Parathyroid adenoma (tissue), 2 donors: ENCODE results near the gene CSTF2.

Source experiments
- H2AFZ ChIP-seq: fragments of 300-600 bp; sonication (generic); one replicate; pipeline ENCODE4 v1.7.0; 2017; ENCODE audit warnings: antibody characterized with exemption, mild to moderate bottlenecking
- H3K27ac ChIP-seq: fragments of 300-600 bp; sonication (generic); one replicate; pipeline ENCODE4 v1.7.0; 2017
- H3K27me3 ChIP-seq: fragments of 300-600 bp; sonication (generic); one replicate; pipeline ENCODE4 v1.7.0; 2017; ENCODE audit warnings: low read length; ENCODE audit not compliant: control insufficient read depth, insufficient read depth
- H3K36me3 ChIP-seq: fragments of 300-600 bp; sonication (generic); one replicate; pipeline ENCODE4 v1.7.0; 2017; ENCODE audit warnings: low read length; ENCODE audit not compliant: control insufficient read depth, insufficient read depth
- H3K4me1 ChIP-seq: fragments of 300-600 bp; sonication (generic); one replicate; pipeline ENCODE4 v1.7.0; 2017; ENCODE audit warnings: control low read depth
- H3K4me2 ChIP-seq: fragments of 300-600 bp; sonication (generic); one replicate; pipeline ENCODE4 v1.7.0; 2017; ENCODE audit warnings: low read length
- H3K4me3 ChIP-seq: fragments of 300-600 bp; sonication (generic); one replicate; pipeline ENCODE4 v1.7.0; 2017; ENCODE audit warnings: low read depth, low read length
- H3K79me2 ChIP-seq: fragments of 300-600 bp; sonication (generic); one replicate; pipeline ENCODE4 v1.7.0; 2017; ENCODE audit warnings: control low read depth
- H3K9ac ChIP-seq: fragments of 300-600 bp; sonication (generic); one replicate; pipeline ENCODE4 v1.7.0; 2017; ENCODE audit warnings: mild to moderate bottlenecking
- H3K9me3 ChIP-seq: fragments of 300-600 bp; sonication (generic); one replicate; pipeline ENCODE4 v1.7.0; 2017; ENCODE audit warnings: low read length; ENCODE audit not compliant: control insufficient read depth
- TF ChIP-seq, protein P1 (sequence below): fragments of 300-600 bp; sonication (generic); IDR thresholded peaks from one replicate; pipeline ENCODE4 v1.7.0; 2017; ENCODE audit warnings: antibody characterized with exemption, mild to moderate bottlenecking
- donor health status: primary hyperparathyroidism.

CSTF2 gene

DNA sequence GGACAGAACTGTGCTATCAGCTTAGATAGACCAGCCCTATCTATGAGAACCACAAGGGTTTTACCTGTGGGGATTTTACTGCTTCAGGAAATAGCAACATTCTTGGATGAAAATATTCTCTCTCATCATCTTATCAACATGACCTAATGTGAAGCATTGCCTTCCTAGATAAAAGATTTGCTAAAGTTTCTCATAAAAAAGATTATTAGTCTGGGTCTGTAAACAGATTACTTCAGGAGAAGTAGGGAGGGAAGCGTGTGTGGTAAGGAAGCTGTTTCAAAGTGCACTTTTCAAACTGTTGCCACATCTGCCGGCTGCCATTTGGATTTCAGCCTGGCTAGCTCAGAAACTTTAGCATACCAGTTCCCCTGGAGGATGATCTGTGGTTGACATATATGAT, 54.1 kb downstream of the CSTF2 start, which contains the start of gene NOX1:
Gene NOX1, minus strand, starts transcription at position 35 of the 400 bp plus-strand sequence. CDS start 220 bp downstream, outside the sequence.
- H3K27ac ChIP-seq, result no peak within 1 kb of the TSS
- H2AFZ ChIP-seq, result no peak within 1 kb of the TSS
- H3K4me1 ChIP-seq, result no peaks in the 10 kb centered on the region
- no peaks in the 10 kb centered on the region for H3K79me2 ChIP-seq
- TF ChIP-seq, protein P1, sequence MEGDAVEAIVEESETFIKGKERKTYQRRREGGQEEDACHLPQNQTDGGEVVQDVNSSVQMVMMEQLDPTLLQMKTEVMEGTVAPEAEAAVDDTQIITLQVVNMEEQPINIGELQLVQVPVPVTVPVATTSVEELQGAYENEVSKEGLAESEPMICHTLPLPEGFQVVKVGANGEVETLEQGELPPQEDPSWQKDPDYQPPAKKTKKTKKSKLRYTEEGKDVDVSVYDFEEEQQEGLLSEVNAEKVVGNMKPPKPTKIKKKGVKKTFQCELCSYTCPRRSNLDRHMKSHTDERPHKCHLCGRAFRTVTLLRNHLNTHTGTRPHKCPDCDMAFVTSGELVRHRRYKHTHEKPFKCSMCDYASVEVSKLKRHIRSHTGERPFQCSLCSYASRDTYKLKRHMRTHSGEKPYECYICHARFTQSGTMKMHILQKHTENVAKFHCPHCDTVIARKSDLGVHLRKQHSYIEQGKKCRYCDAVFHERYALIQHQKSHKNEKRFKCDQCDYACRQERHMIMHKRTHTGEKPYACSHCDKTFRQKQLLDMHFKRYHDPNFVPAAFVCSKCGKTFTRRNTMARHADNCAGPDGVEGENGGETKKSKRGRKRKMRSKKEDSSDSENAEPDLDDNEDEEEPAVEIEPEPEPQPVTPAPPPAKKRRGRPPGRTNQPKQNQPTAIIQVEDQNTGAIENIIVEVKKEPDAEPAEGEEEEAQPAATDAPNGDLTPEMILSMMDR, result no peak
- no peak within 1 kb of the TSS for H3K4me2 ChIP-seq
- H3K4me3 ChIP-seq, result no peak within 1 kb of the TSS
- H3K9me3 ChIP-seq, result no peaks in the 10 kb centered on the region
- H3K9ac ChIP-seq, result no peak within 1 kb of the TSS
- no peaks in the 10 kb centered on the region for H3K36me3 ChIP-seq
- H3K27me3 ChIP-seq, result no peaks in the 10 kb centered on the region

DNA sequence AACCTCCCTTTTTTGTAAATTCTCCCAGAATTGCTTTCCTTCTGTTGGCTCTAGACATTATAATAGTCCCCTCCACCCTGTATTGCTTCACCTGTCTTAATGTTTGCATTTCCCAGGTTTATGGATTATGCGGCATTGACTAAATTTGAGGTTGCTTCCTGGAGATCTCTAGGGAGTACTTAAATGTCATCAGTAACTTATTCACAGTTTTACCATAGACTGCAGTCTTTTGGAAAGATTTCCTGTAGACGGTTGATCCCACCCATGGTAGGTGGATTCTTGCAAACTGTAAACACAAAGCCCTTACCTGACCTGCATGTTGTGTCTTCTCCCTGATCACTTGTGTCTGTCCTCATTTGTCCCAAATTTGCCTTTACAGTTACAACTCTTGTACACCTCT, 60.2 kb downstream of the CSTF2 start:
- Histone ChIP-seq H3K79me2 (no peaks in the 10 kb centered on the region), H3K4me3 (no peak overlapping the region), H3K9me3 (no peaks in the 10 kb centered on the region), H3K9ac (no peak overlapping the region), H3K4me1 (no peaks in the 10 kb centered on the region), H2AFZ (no peak overlapping the region), H3K27me3 (no peaks in the 10 kb centered on the region), H3K4me2 (no peak overlapping the region), H3K27ac (no peak overlapping the region), H3K36me3 (no peaks in the 10 kb centered on the region)
- TF ChIP-seq, protein P1, result no peak

DNA sequence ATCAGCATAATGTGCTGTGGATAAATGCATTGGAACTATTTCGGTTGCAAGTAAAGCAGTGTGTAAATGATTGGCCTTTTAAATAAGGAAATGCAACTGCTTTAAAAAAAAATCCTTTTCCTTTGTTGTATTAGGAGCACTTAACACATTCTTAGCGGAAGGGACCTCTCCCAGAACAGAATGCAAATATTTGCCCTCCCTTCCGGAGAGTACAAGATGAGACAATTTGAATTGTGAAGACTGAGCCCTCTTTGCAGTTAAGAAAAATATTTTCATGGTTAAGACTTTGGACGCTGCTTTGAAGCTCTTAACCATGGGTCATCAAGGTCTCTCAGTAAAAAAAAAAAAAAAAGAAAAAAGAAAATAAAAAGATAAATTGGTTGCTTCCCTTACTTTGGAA, 63.5 kb downstream of the CSTF2 start:
- H3K79me2 ChIP-seq, result no peaks in the 10 kb centered on the region
- no peaks in the 10 kb centered on the region for H3K27me3 ChIP-seq

More for the DNA sequence above, 63.5 kb downstream of the CSTF2 start:
- Histone ChIP-seq H3K4me1 (no peaks in the 10 kb centered on the region), H3K36me3 (no peaks in the 10 kb centered on the region), H3K9me3 (no peaks in the 10 kb centered on the region), H3K27ac (no peak overlapping the region), H3K4me2 (no peak overlapping the region), H3K4me3 (no peak overlapping the region), H2AFZ (no peak overlapping the region), H3K9ac (no peak overlapping the region)
- TF ChIP-seq, protein P1, result no peak
